Loucy (cell line): ENCODE data around the gene ARHGAP10.

Source experiments
- H2AFZ ChIP-seq: fragments of 200-600 bp; sonication (generic); 2 replicates; pipeline ENCODE4 v1.6.0; 2016; ENCODE audit warnings: antibody characterized with exemption, mild to moderate bottlenecking, low read length, moderate library complexity
- H3F3A ChIP-seq: fragments of 200-600 bp; 2 replicates; pipeline ENCODE4 v1.6.0; 2016; ENCODE audit warnings: antibody characterized with exemption, low read depth, mild to moderate bottlenecking
- H3K27me3 ChIP-seq: fragments of 200-600 bp; sonication (generic); 2 replicates; pipeline ENCODE4 v1.6.1; 2014; ENCODE audit warnings: low read length, mild to moderate bottlenecking; ENCODE audit not compliant: insufficient read depth, poor library complexity, severe bottlenecking
- H3K36me3 ChIP-seq: fragments of 200-600 bp; sonication (generic); 2 replicates; pipeline ENCODE4 v1.6.1; 2016; ENCODE audit warnings: low read length; ENCODE audit not compliant: insufficient read depth
- H3K4me1 ChIP-seq: fragments of 200-600 bp; sonication (generic); 2 replicates; pipeline ENCODE4 v1.5.1; 2014; ENCODE audit warnings: low read length, mild to moderate bottlenecking; ENCODE audit not compliant: insufficient read depth, poor library complexity, severe bottlenecking
- H3K4me2 ChIP-seq: fragments of 200-600 bp; sonication (generic); 2 replicates; pipeline ENCODE4 v1.6.0; 2014; ENCODE audit warnings: antibody characterized with exemption, low read length, low read depth, mild to moderate bottlenecking; ENCODE audit not compliant: poor library complexity, severe bottlenecking
- H3K4me3 ChIP-seq: fragments of 200-600 bp; sonication (generic); 2 replicates; pipeline ENCODE4 v1.5.1; 2014; ENCODE audit warnings: low read length, mild to moderate bottlenecking, mixed read lengths; ENCODE audit not compliant: poor library complexity, severe bottlenecking
- H3K79me2 ChIP-seq: fragments of 200-600 bp; sonication (generic); 2 replicates; pipeline ENCODE4 v1.6.1; 2014; ENCODE audit warnings: low read length; ENCODE audit not compliant: insufficient read depth
- H3K9ac ChIP-seq: fragments of 200-600 bp; sonication (generic); 2 replicates; pipeline ENCODE4 v1.6.0; 2014; ENCODE audit warnings: mild to moderate bottlenecking, low read depth, low read length, moderate library complexity; ENCODE audit not compliant: poor library complexity, severe bottlenecking
- H3K9me2 ChIP-seq: fragments of 200-600 bp; sonication (generic); replicated peaks from 2 replicates; pipeline ENCODE4 v1.6.1; 2016; ENCODE audit warnings: low read depth, low read length, mixed read lengths
- H3K9me3 ChIP-seq: fragments of 200-600 bp; sonication (generic); 2 replicates; pipeline ENCODE4 v1.6.1; 2014; ENCODE audit warnings: mild to moderate bottlenecking, antibody characterized with exemption, low read length, low read depth; ENCODE audit not compliant: insufficient read depth
- H4K20me1 ChIP-seq: fragments of 200-600 bp; sonication (generic); 2 replicates; pipeline ENCODE4 v1.6.0; 2014; ENCODE audit warnings: antibody characterized with exemption, low read length, mild to moderate bottlenecking; ENCODE audit not compliant: insufficient read depth, poor library complexity, severe bottlenecking
- CTCF ChIP-seq: fragments of 200-600 bp; sonication (generic); conservative IDR thresholded peaks from 2 replicates; pipeline ENCODE4 v1.5.1; 2014; ENCODE audit warnings: mild to moderate bottlenecking, antibody characterized with exemption, low read length
- EZH2phosphoT487 ChIP-seq: fragments of 200-600 bp; IDR thresholded peaks from 2 replicates; pipeline ENCODE4 v1.6.1; 2018; ENCODE audit warnings: antibody characterized with exemption, mild to moderate bottlenecking, moderate library complexity, borderline replicate concordance

Gene ARHGAP10

GRCh38 chr4:147981305-147981704 lies 249.4 kb downstream of the ARHGAP10 start:
- no peak overlapping the region for H3K9ac ChIP-seq
- no peak overlapping the region for H3K4me3 ChIP-seq
- H3K4me2 ChIP-seq: no peak overlapping the region
- H3K4me1 ChIP-seq: no peaks in the 10 kb centered on the region
- H3K27me3 ChIP-seq: no peaks in the 10 kb centered on the region
- H3K9me3 ChIP-seq: no peaks in the 10 kb centered on the region
- no peaks in the 10 kb centered on the region for H3K36me3 ChIP-seq
- no peaks in the 10 kb centered on the region for H3K9me2 ChIP-seq
- no peaks in the 10 kb centered on the region for H4K20me1 ChIP-seq
- H3K79me2 ChIP-seq: no peaks in the 10 kb centered on the region
- no peak overlapping the region for H2AFZ ChIP-seq
- TF ChIP-seq EZH2phosphoT487 (no peak), CTCF (no peak)
- H3F3A ChIP-seq: no peaks in the 10 kb centered on the region

- Histone ChIP-seq H3K79me2 (no peaks in the 10 kb centered on the region), H3K4me3 (no peak overlapping the region), H3K9me3 (no peaks in the 10 kb centered on the region), H3K9ac (no peak overlapping the region), H3K4me1 (no peaks in the 10 kb centered on the region), H3K4me2 (no peak overlapping the region), H3K36me3 (no peaks in the 10 kb centered on the region), H4K20me1 (no peaks in the 10 kb centered on the region), H3F3A (no peaks in the 10 kb centered on the region), H3K9me2 (no peaks in the 10 kb centered on the region), H3K27me3 (no peaks in the 10 kb centered on the region), H2AFZ (no peak overlapping the region)
- peak; percentile 88 for TF ChIP-seq CTCF
- no peak for TF ChIP-seq EZH2phosphoT487
Measured at GRCh38 chr4:147984065-147984777, 252.3 kb downstream of the ARHGAP10 start.

GRCh38 chr4:147984778-147985138 lies 252.9 kb downstream of the ARHGAP10 start:
- TF ChIP-seq CTCF (no peak), EZH2phosphoT487 (no peak)
- Histone ChIP-seq H2AFZ (no peak overlapping the region), H4K20me1 (no peaks in the 10 kb centered on the region), H3K4me2 (no peak overlapping the region), H3K79me2 (no peaks in the 10 kb centered on the region), H3F3A (no peaks in the 10 kb centered on the region), H3K9me3 (no peaks in the 10 kb centered on the region), H3K4me3 (no peak overlapping the region), H3K36me3 (no peaks in the 10 kb centered on the region), H3K27me3 (no peaks in the 10 kb centered on the region), H3K4me1 (no peaks in the 10 kb centered on the region), H3K9me2 (no peaks in the 10 kb centered on the region), H3K9ac (no peak overlapping the region)
